A549 (cell line): ENCODE data around the gene CCDC188. TPM values are rescaled to one million over a fixed set of nuclear protein-coding genes. Genes with fewer than 3 reads are reported as not detected.

Experiments used
- ATAC-seq, 2 experiments: fragments of 200-7000 bp in 1 of 2; fragments of >200 bp in 1 of 2; cut with Nextera tagmentation in 1 of 2; cut with Tn5 transposase in 1 of 2; 3 replicates each; pipeline versions ENCODE4 v1.8.0 to v1.9.1; 2018 to 2020; ENCODE audit warnings: mild to moderate bottlenecking in 1 of 2, moderate library complexity in 1 of 2
- CTCF ChIA-PET: fragments of 300-600 bp; sonication (Branson Sonifier 250); formaldehyde crosslinking; extraction: SDS; loops from one replicate; lab custom pipeline; 2021; ENCODE audit warnings: antibody characterized with exemption, inconsistent platforms; lab: Yijun Ruan, JAX
- POLR2A ChIA-PET: fragments of 350-600 bp; formaldehyde crosslinking; extraction: SDS; loops from one replicate; lab custom pipeline; 2021; ENCODE audit warnings: antibody characterized with exemption, inconsistent platforms; lab: Yijun Ruan, JAX
- DNase-seq, 2 experiments: peaks; one replicate each; pipeline versions ENCODE4 v3.0.0 to v3.0.0-alpha.2; 2011 to 2016; ENCODE audit warnings: low read depth in 1 of 2, low spot score in 1 of 2
- FAIRE-seq: peaks from 2 replicates; lab custom pipeline; 2011; peaks lifted over from hg19 to GRCh38; lab: Jason Lieb, UNC
- H3K27ac ChIP-seq, 2 experiments: fragments of >200 bp; sonication (Bioruptor Twin); formaldehyde crosslinking; 3 replicates each; pipeline ENCODE4 v1.5.1; 2016 to 2017
- H3K4me1 ChIP-seq: fragments of >200 bp; sonication (Bioruptor Twin); formaldehyde crosslinking; 3 replicates; pipeline ENCODE4 v1.6.1; 2016
- H3K4me2 ChIP-seq: fragments of >200 bp; sonication (Bioruptor Twin); formaldehyde crosslinking; 3 replicates; pipeline ENCODE4 v1.6.1; 2016
- H3K4me3 ChIP-seq: fragments of >200 bp; sonication (Bioruptor Twin); formaldehyde crosslinking; 3 replicates; pipeline ENCODE4 v1.5.1; 2016
- H3K9me3 ChIP-seq: fragments of >200 bp; sonication (Bioruptor Twin); formaldehyde crosslinking; 3 replicates; pipeline ENCODE4 v1.6.1; 2016
- CBX2 ChIP-seq: fragments of 200-600 bp; sonication (generic); IDR thresholded peaks from 2 replicates; pipeline ENCODE4 v1.6.1; 2016; ENCODE audit warnings: low read depth, mild to moderate bottlenecking, borderline replicate concordance
- ESRRA ChIP-seq: fragments of 150-350 bp; IDR thresholded peaks from 2 replicates; pipeline ENCODE4 v1.6.1; 2014; ENCODE audit warnings: mild to moderate bottlenecking, low read length, borderline replicate concordance
- HES2 ChIP-seq: fragments of >200 bp; sonication (Bioruptor Twin); formaldehyde crosslinking; IDR thresholded peaks from 2 replicates; pipeline ENCODE4 v1.6.1; 2016
- HOXB13 ChIP-seq: fragments of 250-450 bp; sonication (Bioruptor Pico); IDR thresholded peaks from 2 replicates; pipeline ENCODE4 v1.5.0; 2020; ENCODE audit warnings: low read depth, mild to moderate bottlenecking, moderate library complexity
- HOXB5 ChIP-seq: fragments of 250-450 bp; sonication (Bioruptor Pico); IDR thresholded peaks from 2 replicates; pipeline ENCODE4 v1.5.0; 2020; ENCODE audit warnings: mild to moderate bottlenecking, moderate library complexity
- MAX ChIP-seq: IDR thresholded peaks from 2 replicates; pipeline ENCODE4 v1.6.1; 2012
- MAZ ChIP-seq: fragments of 150-350 bp; IDR thresholded peaks from 2 replicates; pipeline ENCODE4 v1.6.1; 2014; ENCODE audit warnings: antibody characterized with exemption, low read depth, low read length, borderline replicate concordance
- NPAS2 ChIP-seq: fragments of 250-450 bp; sonication (Bioruptor Pico); IDR thresholded peaks from 2 replicates; pipeline ENCODE4 v1.8.0; 2022; ENCODE audit warnings: mild to moderate bottlenecking, moderate library complexity, borderline replicate concordance
- PBX3 ChIP-seq: IDR thresholded peaks from 2 replicates; pipeline ENCODE4 v1.6.1; 2012
- PHF8 ChIP-seq: fragments of 200-600 bp; sonication (generic); IDR thresholded peaks from 2 replicates; pipeline ENCODE4 v1.6.1; 2016; ENCODE audit warnings: low read depth, mild to moderate bottlenecking, antibody characterized with exemption, moderate library complexity, borderline replicate concordance
- RAD21 ChIP-seq, 2 experiments: fragments of >200 bp in 1 of 2; sonication (Bioruptor Twin) in 1 of 2; formaldehyde crosslinking in 1 of 2; IDR thresholded peaks in 1 of 2; conservative IDR thresholded peaks in 1 of 2; 2 replicates in 1 of 2; 3 replicates in 1 of 2; pipeline ENCODE4 v1.6.1; 2012 to 2018; ENCODE audit warnings: inconsistent platforms in 1 of 2
- RCOR1 ChIP-seq: fragments of 150-350 bp; IDR thresholded peaks from 2 replicates; pipeline ENCODE4 v1.6.1; 2014; ENCODE audit warnings: antibody characterized with exemption, low read length, low read depth
- ZC3H11A ChIP-seq: fragments of 450-650 bp; IDR thresholded peaks from 2 replicates; pipeline ENCODE4 v1.6.1; 2014; ENCODE audit warnings: antibody characterized with exemption, mild to moderate bottlenecking
- WGBS: methylation state at CpG from one replicate; pipeline ENCODE4 v1.1.6; 2017; ENCODE audit errors: missing lambda C conversion rate; 5-methylcytosine and 5-hydroxymethylcytosine counted together
- polyA plus RNA-seq, 4 experiments: library from polyadenylated mRNA; depleted of rRNA in 3 of 4; stranded (reverse); fragments of >200 nt; fragmentation: RNase III in 1 of 4; extraction: RNeasy Plus Mini Kit Qiagen cat#74134 plus additional on column Dnase treatment in 1 of 4; gene quantifications; 2 replicates in 3 of 4; 3 replicates in 1 of 4; pipeline ENCODE4 v1.2.3, GENCODE V29; 2011 to 2017
- TF ChIP-seq, protein P1 (sequence below): fragments of 200-600 bp; sonication (generic); IDR thresholded peaks from 2 replicates; pipeline ENCODE4 v1.6.1; 2016; ENCODE audit warnings: antibody characterized with exemption, mild to moderate bottlenecking, moderate library complexity

Gene CCDC188
- polyA plus RNA-seq, 2 of the 4 experiments (the other 2 are of a cell fraction), result not detected

DNA sequence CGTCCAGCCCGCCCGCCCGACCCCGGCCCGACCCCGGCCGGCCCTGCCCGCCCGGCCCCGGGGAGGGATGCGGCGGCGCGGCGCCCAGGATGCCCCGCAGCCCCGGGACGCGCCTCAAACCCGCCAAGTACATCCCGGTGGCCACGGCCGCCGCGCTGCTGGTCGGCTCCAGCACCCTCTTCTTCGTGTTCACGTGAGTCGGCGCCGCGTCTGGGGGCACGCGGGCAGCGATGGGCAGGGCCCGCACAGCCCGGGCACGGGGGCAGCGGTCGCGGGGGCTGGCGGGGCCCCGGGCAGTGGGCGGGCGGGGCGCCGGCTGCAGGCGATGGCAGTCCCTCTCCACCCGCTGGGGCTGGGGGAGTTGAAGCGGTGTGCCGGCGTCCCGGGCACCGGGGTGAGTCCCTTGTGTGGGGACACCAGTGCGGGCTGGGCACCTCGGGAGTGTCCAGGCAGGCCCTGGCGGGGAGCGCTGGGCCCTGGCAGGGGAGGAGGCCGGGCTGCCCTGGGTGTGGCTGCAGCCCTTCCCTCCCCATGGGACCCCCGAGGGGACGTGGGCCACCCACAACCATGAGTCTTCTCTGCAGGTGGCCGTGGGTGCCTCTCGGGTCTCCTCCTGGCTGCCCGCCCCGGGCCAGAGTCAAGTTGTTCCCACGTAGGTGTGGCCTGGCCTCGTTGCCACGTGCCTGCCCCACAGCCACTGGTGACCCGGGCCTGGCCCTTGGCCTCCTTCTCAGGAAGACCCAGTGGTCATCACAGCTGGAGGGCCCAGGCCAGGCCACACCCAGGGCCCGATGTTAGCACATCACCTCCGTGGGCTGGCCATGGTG, 18.8 kb downstream of the CCDC188 start:
- ATAC-seq (peak; percentile 0 to 3; a peak in 2 of 6 replicates), FAIRE-seq (no peak), DNase-seq (no peak)
- Histone ChIP-seq H3K9me3 (no peaks in the 10 kb centered on the region), H3K4me2 (peak overlapping the region; percentile 97), H3K4me3 (peak overlapping the region; percentile 100), H3K4me1 (peaks cover 7% of the 10 kb centered on the region; the same call in 1 of the 3 replicates), H3K27ac (peak overlapping the region; percentile 97 to 100)
- ChIA-PET CTCF (no interaction called here), POLR2A (no interaction called here)
- WGBS, result no CpG with 5 or more reads among the region's 72 CpGs
- no peak for TF ChIP-seq RAD21 (conservative IDR thresholded peaks at IDR 0.05 in 1 of 2, IDR thresholded peaks at IDR 0.05 in 1 of 2)
- TF ChIP-seq MAX, result peak; percentile 83
- TF ChIP-seq ESRRA, result no peak
- TF ChIP-seq MAZ, result no peak

DNA sequence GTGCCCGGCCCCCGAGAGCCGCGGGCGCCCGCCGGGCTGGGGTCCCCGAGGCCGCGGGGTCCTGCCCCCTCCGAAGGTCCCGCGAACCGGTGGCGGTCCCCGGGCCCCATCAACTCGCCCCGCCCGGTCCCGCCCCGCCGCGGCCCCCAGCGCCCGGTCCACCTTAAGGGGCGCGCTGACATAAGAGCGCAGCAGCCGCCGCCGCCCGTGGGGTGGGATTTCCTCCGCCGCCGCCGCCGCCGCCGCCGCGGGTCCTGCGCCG, 19.3 kb downstream of the CCDC188 start, which contains the start of gene ZDHHC8:
Gene ZDHHC8 (plus strand): TSS at position 208 of the 262 bp plus-strand sequence. CDS start 144 bp downstream, outside the sequence.
- ATAC-seq (peak in 1 of 2 experiments; percentile 35; a peak in 4 of 6 replicates), DNase-seq (no peak), FAIRE-seq (no peak)
- POLR2A ChIA-PET, result no interaction called here
- Histone ChIP-seq H3K4me2 (peak within 1 kb of the TSS; percentile 97), H3K4me1 (peaks cover 7% of the 10 kb centered on the region; the same call in 1 of the 3 replicates), H3K9me3 (no peaks in the 10 kb centered on the region), H3K27ac (peak within 1 kb of the TSS; percentile 97 to 100), H3K4me3 (peak within 1 kb of the TSS; percentile 100)
- no peak for TF ChIP-seq NPAS2 (CRISPR knock-in tag)
- TF ChIP-seq PBX3, result no peak
- no peak for TF ChIP-seq HOXB5 (CRISPR knock-in tag)
- no peak for TF ChIP-seq CBX2
- TF ChIP-seq HES2, result no peak
- TF ChIP-seq ESRRA, result no peak
- no peak for TF ChIP-seq HOXB13
- TF ChIP-seq, protein P1, sequence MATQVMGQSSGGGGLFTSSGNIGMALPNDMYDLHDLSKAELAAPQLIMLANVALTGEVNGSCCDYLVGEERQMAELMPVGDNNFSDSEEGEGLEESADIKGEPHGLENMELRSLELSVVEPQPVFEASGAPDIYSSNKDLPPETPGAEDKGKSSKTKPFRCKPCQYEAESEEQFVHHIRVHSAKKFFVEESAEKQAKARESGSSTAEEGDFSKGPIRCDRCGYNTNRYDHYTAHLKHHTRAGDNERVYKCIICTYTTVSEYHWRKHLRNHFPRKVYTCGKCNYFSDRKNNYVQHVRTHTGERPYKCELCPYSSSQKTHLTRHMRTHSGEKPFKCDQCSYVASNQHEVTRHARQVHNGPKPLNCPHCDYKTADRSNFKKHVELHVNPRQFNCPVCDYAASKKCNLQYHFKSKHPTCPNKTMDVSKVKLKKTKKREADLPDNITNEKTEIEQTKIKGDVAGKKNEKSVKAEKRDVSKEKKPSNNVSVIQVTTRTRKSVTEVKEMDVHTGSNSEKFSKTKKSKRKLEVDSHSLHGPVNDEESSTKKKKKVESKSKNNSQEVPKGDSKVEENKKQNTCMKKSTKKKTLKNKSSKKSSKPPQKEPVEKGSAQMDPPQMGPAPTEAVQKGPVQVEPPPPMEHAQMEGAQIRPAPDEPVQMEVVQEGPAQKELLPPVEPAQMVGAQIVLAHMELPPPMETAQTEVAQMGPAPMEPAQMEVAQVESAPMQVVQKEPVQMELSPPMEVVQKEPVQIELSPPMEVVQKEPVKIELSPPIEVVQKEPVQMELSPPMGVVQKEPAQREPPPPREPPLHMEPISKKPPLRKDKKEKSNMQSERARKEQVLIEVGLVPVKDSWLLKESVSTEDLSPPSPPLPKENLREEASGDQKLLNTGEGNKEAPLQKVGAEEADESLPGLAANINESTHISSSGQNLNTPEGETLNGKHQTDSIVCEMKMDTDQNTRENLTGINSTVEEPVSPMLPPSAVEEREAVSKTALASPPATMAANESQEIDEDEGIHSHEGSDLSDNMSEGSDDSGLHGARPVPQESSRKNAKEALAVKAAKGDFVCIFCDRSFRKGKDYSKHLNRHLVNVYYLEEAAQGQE, result no peak
- no peak for TF ChIP-seq ZC3H11A
- WGBS, result no CpG with 5 or more reads among the region's 43 CpGs
- CTCF ChIA-PET, result no interaction called here

- ATAC-seq (peak; percentile 55 to 79), FAIRE-seq (no peak), DNase-seq (peak in 1 of 2 experiments; percentile 47)
- ChIA-PET POLR2A (no interaction called here), CTCF (no interaction called here)
- Histone ChIP-seq H3K27ac (peak overlapping the region; percentile 97 to 100), H3K4me1 (peaks cover 7% of the 10 kb centered on the region; the same call in 1 of the 3 replicates), H3K4me3 (peak overlapping the region; percentile 100), H3K4me2 (peak overlapping the region; percentile 97), H3K9me3 (no peaks in the 10 kb centered on the region)
- WGBS, result 77% methylated on average over 6 of the region's 70 CpGs
- TF ChIP-seq RCOR1 (no peak), PHF8 (0 out of 2 replicates have a peak, but pooled peaks have one; percentile 33)
Measured at GRCh38 chr22:20130731-20131596, 19.9 kb downstream of the CCDC188 start.
